ENCODE measurements around the gene PARP16. TPM values are rescaled to one million over a fixed set of nuclear protein-coding genes. Genes with fewer than 3 reads are reported as not detected.

Gene PARP16
- total and polyA plus RNA-seq, 10 donors, result 6.4 to 11.3 (median 9.6) TPM

- Histone ChIP-seq H3K27ac (peak overlapping the region in 2 of 8 donors; percentile 6 to 7), H3K9me3 (no peaks in the 10 kb centered on the region), H3K27me3 (replicated peaks in 1 of 7) (no peaks in the 10 kb centered on the region), H3K4me1 (no peaks in the 10 kb centered on the region), H3K4me3 (no peak overlapping the region), H3K36me3 (peaks cover 4 to 98% (median 50%) of the 10 kb centered on the region in 6 donors)
- no peak for DNase-seq
- WGBS, 5 donors, result 83 to 94% (median 91%) methylated on average over 7 of the region's 7 CpGs
- no peak for TF ChIP-seq POLR2A (IDR thresholded peaks at IDR 0.05)
- no peak for TF ChIP-seq POLR2AphosphoS5 (IDR thresholded peaks at IDR 0.05)
- no peak for TF ChIP-seq CTCF (IDR thresholded peaks at IDR 0.05 in 8 of 11, conservative IDR thresholded peaks at IDR 0.05 in 3 of 11)
- intact Hi-C loops (cut with DNase I; ENCODE audit: low total_unique reads), result no loop called here
Observed at GRCh38 chr15:65259367-65259797, 27.3 kb downstream of the PARP16 start.

- 62 to 70% (median 64%) methylated on average over 5 of the region's 5 CpGs for WGBS, 5 donors
- Histone ChIP-seq H3K4me3 (no peak overlapping the region), H3K27me3 (replicated peaks in 1 of 7) (no peaks in the 10 kb centered on the region), H3K36me3 (peaks cover 4 to 98% (median 48%) of the 10 kb centered on the region in 6 donors), H3K9me3 (no peaks in the 10 kb centered on the region), H3K27ac (peak overlapping the region in 3 of 8 donors; percentile 9 to 33 (median 18)), H3K4me1 (no peaks in the 10 kb centered on the region)
- DNase-seq, result no peak
- TF ChIP-seq CTCF (IDR thresholded peaks at IDR 0.05 in 8 of 11, conservative IDR thresholded peaks at IDR 0.05 in 3 of 11) (no peak), POLR2AphosphoS5 (IDR thresholded peaks at IDR 0.05) (no peak), POLR2A (IDR thresholded peaks at IDR 0.05) (no peak)
- intact Hi-C loops (cut with DNase I; ENCODE audit: low total_unique reads), result no loop called here
Observed at GRCh38 chr15:65258375-65259262, 28.1 kb downstream of the PARP16 start.

GRCh38 chr15:65255486-65256140, 31.1 kb downstream of the PARP16 start:
- WGBS, 5 donors, result 77 to 96% (median 83%) methylated on average over 7 of the region's 7 CpGs
- H3K9me3 ChIP-seq, result no peaks in the 10 kb centered on the region
- H3K27ac ChIP-seq, result no peak overlapping the region
- no peak overlapping the region for H3K4me3 ChIP-seq
- no peak for TF ChIP-seq CTCF (IDR thresholded peaks at IDR 0.05 in 8 of 11, conservative IDR thresholded peaks at IDR 0.05 in 3 of 11)
- TF ChIP-seq POLR2A (IDR thresholded peaks at IDR 0.05), result no peak
- TF ChIP-seq POLR2AphosphoS5 (IDR thresholded peaks at IDR 0.05), result no peak
- H3K4me1 ChIP-seq, result no peaks in the 10 kb centered on the region
- no peak for DNase-seq
- peaks cover 4 to 77% (median 31%) of the 10 kb centered on the region in 6 donors for H3K36me3 ChIP-seq
- no peaks in the 10 kb centered on the region for H3K27me3 ChIP-seq (replicated peaks in 1 of 7)
- intact Hi-C loops (cut with DNase I; ENCODE audit: low total_unique reads), result no loop called here

GRCh38 chr15:65254758-65255157, 31.9 kb downstream of the PARP16 start:
- no peak for TF ChIP-seq POLR2AphosphoS5 (IDR thresholded peaks at IDR 0.05)
- TF ChIP-seq POLR2A (IDR thresholded peaks at IDR 0.05), result no peak
- no peak for TF ChIP-seq CTCF (IDR thresholded peaks at IDR 0.05 in 8 of 11, conservative IDR thresholded peaks at IDR 0.05 in 3 of 11)
- no peak for DNase-seq
- no peaks in the 10 kb centered on the region for H3K9me3 ChIP-seq

More at GRCh38 chr15:65254758-65255157, 31.9 kb downstream of the PARP16 start:
- Histone ChIP-seq H3K36me3 (peaks cover 4 to 72% (median 22%) of the 10 kb centered on the region in 6 donors), H3K4me3 (no peak overlapping the region), H3K4me1 (no peaks in the 10 kb centered on the region), H3K27ac (no peak overlapping the region), H3K27me3 (replicated peaks in 1 of 7) (no peaks in the 10 kb centered on the region)
- intact Hi-C loops (cut with DNase I; ENCODE audit: low total_unique reads), result no loop called here
- 32 to 71% (median 50%) methylated on average over 1 of the region's 1 CpG for WGBS, 5 donors
